ENCODE results near the gene CCNF.

DNA sequence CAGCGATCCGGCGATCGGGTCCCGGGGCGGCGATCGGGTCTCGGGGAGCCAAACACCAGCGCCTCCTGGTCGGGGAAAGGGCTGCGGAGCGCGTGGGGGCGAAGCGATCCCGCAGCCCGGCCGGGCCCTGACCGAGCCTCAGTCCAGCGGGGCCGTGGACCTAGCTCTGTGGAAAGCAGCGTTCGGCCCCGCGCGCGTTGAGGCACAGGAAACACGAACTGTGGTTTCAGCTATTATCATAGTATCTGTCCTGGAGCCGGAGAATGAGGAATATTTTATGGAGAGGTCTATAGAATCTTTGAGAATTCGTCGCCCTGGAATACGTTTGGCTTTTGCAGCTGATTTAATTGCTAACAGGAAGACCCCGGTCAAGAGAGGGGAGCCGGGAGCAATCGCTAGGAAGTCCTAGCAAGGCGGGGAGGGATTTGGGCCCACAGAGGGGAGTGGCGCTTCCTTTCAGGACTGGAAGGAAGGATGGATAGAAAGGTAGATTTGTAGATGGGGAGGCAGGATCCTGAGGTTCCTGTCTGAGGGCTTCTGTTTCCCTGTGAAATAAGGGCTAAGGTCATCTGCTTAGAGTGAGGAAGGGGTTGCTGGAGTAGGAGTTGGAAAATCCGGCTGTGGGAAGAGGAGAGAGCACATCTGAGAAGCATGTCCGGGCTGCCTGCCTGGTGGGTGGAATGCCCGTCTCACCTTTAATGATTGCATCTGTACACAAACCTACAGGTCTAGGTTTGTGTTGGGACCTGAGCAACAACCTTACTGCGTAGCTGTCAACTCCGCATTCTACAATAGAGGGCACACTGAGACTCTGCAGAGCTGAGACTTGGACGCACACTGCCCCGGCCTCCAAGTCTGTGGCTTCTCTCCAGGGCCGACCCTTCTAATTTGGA is 770 bp downstream of the CCNF start:
- TF ChIP-seq CTCF (IDR thresholded peaks at IDR 0.05) (no peak), POLR2A (IDR thresholded peaks at IDR 0.05) (no peak)

Data from thyroid gland (tissue), 4 donors.